ENCODE data around the gene PTPRT. TPM values are rescaled to one million over a fixed set of nuclear protein-coding genes. Genes with fewer than 3 reads are reported as not detected.

PTPRT gene
- total RNA-seq, 2 experiments from 2014 or later = not detected

- Mint-ChIP-seq H3K4me1 (no peaks in the 10 kb centered on the region), H3K36me3 (ENCODE audit: low read depth) (no peaks in the 10 kb centered on the region), H3K27ac (no peak overlapping the region), H3K9me3 (no peaks in the 10 kb centered on the region), H3K4me3 (no peak overlapping the region), H3K27me3 (no peaks in the 10 kb centered on the region)
- CTCF ChIA-PET = no interaction called here
- DNase-seq = no peak
- POLR2A ChIA-PET = no interaction called here
Observed at GRCh38 chr20:42373049-42373448, 816.7 kb downstream of the PTPRT start.

DNA sequence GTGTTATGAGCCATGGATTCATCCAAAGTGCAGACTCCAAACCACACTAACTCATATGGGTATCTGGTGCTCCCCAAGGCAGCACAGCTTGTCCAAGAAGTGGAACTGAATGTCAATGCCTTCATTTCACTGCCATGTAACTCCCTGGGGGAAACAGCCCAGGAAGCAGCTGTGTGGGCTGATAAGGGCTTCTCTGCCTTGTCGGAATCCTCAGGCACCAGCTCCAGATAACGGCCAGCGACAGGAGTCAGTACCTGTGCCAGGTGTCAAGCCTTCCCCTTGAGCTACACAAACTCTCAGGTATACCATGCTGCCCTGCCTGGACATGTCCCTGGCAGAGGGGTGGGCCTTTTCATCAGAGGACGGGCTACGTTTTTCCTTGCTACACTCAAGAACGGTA lies 819.6 kb downstream of the PTPRT start:
- Mint-ChIP-seq H3K4me1 (no peaks in the 10 kb centered on the region), H3K36me3 (ENCODE audit: low read depth) (no peaks in the 10 kb centered on the region), H3K27ac (no peak overlapping the region), H3K9me3 (peaks cover 2% of the 10 kb centered on the region), H3K27me3 (no peaks in the 10 kb centered on the region), H3K4me3 (no peak overlapping the region)
- ChIA-PET POLR2A (no interaction called here), CTCF (no interaction called here)
- DNase-seq = no peak

DNA sequence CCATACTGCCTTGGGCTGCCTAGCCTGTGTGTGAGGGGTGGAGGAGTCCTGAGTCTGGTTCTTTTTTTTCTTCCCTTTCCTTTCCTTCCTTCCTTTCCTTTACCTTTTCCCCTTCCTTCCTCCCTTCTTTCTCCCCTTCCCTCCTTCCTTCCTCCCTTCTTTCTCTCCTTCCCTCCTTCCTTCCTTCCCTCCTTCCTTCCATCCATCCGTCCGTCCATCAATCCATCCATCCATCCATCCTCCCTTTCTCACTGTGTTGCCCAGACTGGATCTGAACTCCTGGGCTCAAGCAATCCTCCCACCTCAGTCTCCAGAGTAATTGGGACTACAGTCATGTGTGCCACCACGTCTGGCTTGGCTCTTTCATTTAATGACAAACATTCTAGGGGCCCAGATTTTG lies 820.8 kb downstream of the PTPRT start:
- Mint-ChIP-seq H3K9me3 (peaks cover 2% of the 10 kb centered on the region), H3K27ac (no peak overlapping the region), H3K4me3 (no peak overlapping the region), H3K36me3 (ENCODE audit: low read depth) (no peaks in the 10 kb centered on the region), H3K4me1 (no peaks in the 10 kb centered on the region), H3K27me3 (no peaks in the 10 kb centered on the region)
- POLR2A ChIA-PET = no interaction called here
- CTCF ChIA-PET = no interaction called here
- DNase-seq = no peak

DNA sequence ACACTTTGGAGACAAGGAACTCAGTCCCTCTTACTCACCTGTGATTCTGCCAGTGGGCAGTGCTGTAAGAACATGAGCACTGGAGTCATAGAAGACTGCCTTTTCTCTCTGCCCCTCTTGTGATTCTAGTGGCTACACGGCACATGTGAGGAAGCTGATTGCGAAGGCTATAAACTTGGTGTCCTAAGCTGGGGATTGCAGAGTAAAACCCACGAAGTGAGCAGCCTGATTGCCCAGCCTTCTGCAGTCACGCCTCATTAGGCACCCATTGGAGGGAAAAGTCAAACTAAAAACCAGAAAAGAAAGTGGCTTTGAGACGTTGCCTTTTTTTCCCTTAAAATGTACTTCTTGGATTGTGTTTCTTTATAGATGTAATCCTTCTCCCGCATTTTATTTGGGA lies 823.1 kb downstream of the PTPRT start:
- Mint-ChIP-seq H3K27me3 (no peaks in the 10 kb centered on the region), H3K4me3 (no peak overlapping the region), H3K36me3 (ENCODE audit: low read depth) (no peaks in the 10 kb centered on the region), H3K9me3 (peaks cover 6% of the 10 kb centered on the region), H3K27ac (no peak overlapping the region), H3K4me1 (no peaks in the 10 kb centered on the region)
- ChIA-PET POLR2A (no interaction called here), CTCF (no interaction called here)
- DNase-seq = no peak

GRCh38 chr20:42364446-42364845 lies 825.3 kb downstream of the PTPRT start:
- H3K36me3 Mint-ChIP-seq (ENCODE audit: low read depth) = no peaks in the 10 kb centered on the region
- no peak overlapping the region for H3K4me3 Mint-ChIP-seq
- peaks cover 6% of the 10 kb centered on the region for H3K9me3 Mint-ChIP-seq
- ChIA-PET CTCF (no interaction called here), POLR2A (no interaction called here)
- H3K27me3 Mint-ChIP-seq = no peaks in the 10 kb centered on the region
- no peak overlapping the region for H3K27ac Mint-ChIP-seq
- no peak for DNase-seq
- no peaks in the 10 kb centered on the region for H3K4me1 Mint-ChIP-seq

DNA sequence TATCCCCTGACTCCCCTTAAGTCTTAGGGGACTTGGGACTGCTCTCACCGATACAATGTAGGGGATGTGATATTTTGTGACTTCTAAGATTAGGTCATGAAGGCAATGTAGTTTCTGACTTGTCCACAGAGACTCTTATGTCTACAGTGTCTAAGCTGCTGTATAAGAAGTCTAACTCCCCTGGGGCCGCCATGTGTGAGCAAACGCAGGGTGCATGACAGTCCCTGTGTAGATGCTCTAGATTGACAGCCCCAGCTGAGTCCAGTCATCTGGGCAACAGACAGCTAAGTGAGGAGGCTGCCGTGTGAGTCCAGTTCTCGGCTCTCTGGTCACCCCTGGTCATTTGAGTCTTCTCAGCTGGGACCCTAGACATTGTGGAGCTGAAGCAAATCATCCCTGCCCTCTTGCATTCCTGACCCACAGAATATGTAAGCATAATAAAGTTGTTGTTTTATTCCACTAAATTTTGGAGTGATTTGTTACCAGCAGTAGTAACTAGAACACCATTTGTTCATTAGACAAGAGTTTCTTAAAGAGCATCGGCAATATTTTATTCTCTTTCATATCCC lies 828.2 kb downstream of the PTPRT start:
- peaks cover 8% of the 10 kb centered on the region for H3K9me3 Mint-ChIP-seq
- no peak for DNase-seq
- no peaks in the 10 kb centered on the region for H3K27me3 Mint-ChIP-seq
- no peaks in the 10 kb centered on the region for H3K4me1 Mint-ChIP-seq
- no peak overlapping the region for H3K27ac Mint-ChIP-seq
- H3K4me3 Mint-ChIP-seq = no peak overlapping the region
- ChIA-PET POLR2A (no interaction called here), CTCF (no interaction called here)
- no peaks in the 10 kb centered on the region for H3K36me3 Mint-ChIP-seq (ENCODE audit: low read depth)

GRCh38 chr20:42360621-42361020 lies 829.1 kb downstream of the PTPRT start:
- H3K27ac Mint-ChIP-seq = no peak overlapping the region
- H3K9me3 Mint-ChIP-seq = peaks cover 11% of the 10 kb centered on the region
- H3K36me3 Mint-ChIP-seq (ENCODE audit: low read depth) = no peaks in the 10 kb centered on the region
- H3K27me3 Mint-ChIP-seq = no peaks in the 10 kb centered on the region
- H3K4me3 Mint-ChIP-seq = no peak overlapping the region
- H3K4me1 Mint-ChIP-seq = no peaks in the 10 kb centered on the region
- CTCF ChIA-PET = no interaction called here
- POLR2A ChIA-PET = no interaction called here
- no peak for DNase-seq

DNA sequence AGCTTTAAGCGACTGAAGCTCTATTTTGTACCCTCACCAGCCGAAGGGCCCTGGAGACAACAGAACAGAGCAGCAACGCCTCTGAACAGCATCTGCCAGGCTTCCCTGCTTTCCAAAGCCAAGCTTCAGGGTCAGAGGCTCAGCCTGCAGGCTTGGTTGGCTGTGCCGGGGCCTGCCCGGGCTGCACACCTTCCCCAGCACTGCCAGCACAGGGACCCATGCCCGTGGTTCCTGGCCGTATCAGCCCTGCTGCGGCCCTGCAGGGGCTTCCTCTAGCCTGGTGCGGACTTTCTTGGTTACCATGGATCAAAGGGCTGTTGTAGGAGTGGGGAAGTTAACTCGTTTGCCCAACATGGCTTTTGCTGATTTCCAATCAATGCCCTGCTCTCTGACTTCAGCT lies 830.1 kb downstream of the PTPRT start:
- DNase-seq = no peak
- no peak overlapping the region for H3K4me3 Mint-ChIP-seq
- H3K27me3 Mint-ChIP-seq = no peaks in the 10 kb centered on the region
- ChIA-PET POLR2A (no interaction called here), CTCF (no interaction called here)
- no peaks in the 10 kb centered on the region for H3K4me1 Mint-ChIP-seq
- no peak overlapping the region for H3K27ac Mint-ChIP-seq
- no peaks in the 10 kb centered on the region for H3K36me3 Mint-ChIP-seq (ENCODE audit: low read depth)
- H3K9me3 Mint-ChIP-seq = peaks cover 11% of the 10 kb centered on the region

DNA sequence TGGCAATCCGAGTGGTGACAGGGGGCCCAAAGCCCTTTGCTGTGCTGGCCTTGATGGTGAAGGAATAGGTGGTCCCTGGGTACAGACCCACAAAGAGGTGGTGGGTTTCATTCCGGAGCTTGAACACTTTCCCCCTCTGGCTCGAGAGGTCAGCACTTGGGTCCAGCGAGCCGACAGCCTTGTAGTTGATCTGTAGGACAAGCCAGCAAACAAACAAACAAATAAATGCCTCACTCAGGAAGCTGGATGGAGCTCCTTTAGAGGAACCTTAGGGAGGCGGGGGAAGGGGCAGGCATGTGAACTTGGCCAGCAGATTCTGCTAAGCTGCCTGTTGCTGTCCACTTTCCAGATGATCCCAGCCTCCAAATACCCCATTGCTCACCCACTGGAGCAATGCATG lies 837.6 kb downstream of the PTPRT start:
- no peak for DNase-seq
- CTCF ChIA-PET = no interaction called here
- Mint-ChIP-seq H3K27ac (no peak overlapping the region), H3K36me3 (ENCODE audit: low read depth) (no peaks in the 10 kb centered on the region), H3K9me3 (peaks cover 17% of the 10 kb centered on the region), H3K4me3 (no peak overlapping the region), H3K4me1 (no peaks in the 10 kb centered on the region), H3K27me3 (no peaks in the 10 kb centered on the region)
- POLR2A ChIA-PET = no interaction called here

- CTCF ChIA-PET = no interaction called here
Observed at GRCh38 chr20:42350521-42350920, 839.2 kb downstream of the PTPRT start.

DNA sequence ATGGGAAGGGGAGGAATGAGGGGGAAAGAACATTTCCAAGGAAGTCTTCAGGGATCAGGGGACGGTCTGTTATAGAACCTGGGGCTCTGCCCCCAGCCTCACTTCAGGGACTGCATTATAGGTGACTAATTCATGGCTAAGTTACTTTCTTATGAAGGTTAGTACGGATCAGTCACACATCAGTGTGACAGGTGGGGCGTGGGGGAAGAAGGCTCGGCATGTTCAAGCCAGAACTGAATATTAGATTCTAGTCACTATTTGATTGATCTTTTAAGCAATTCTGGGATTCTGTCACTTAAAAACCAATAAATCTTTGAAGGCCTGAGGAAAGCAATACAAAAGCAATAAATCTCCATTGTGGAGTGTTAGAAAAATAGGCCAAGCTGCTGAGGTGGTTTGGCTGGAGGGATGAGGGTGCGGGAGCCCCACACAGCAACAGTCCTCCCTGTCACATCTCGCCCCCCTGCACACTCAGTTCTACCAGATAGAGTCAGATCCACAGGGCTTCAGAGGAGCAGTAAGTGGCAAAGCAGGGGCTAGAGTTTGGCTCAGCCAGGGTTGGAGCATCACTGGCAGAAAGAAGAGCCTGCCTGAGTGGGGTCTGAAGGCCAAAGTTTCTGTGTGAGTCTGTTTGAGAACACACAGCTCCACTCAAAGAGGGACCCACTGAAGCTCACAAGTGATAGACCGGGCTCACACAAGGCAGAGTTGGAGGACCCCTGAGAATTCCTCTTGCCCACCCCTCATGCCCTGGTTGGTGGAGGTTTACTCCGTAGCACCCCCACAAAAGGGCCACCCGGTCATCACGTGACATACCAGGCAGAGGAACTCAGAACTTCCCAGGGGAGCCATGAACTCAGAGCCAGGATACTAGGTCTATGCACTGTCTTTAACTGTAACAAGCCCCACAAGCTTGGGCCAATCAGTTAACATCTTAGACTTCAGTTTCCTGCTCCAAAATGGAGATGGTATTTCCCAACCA lies 843.2 kb downstream of the PTPRT start:
- H3K4me3 Mint-ChIP-seq = no peak overlapping the region
- no peak for DNase-seq
- no peaks in the 10 kb centered on the region for H3K36me3 Mint-ChIP-seq (ENCODE audit: low read depth)
- H3K27me3 Mint-ChIP-seq = no peaks in the 10 kb centered on the region
- ChIA-PET POLR2A (no interaction called here), CTCF (no interaction called here)
- no peak overlapping the region for H3K27ac Mint-ChIP-seq
- H3K4me1 Mint-ChIP-seq = no peaks in the 10 kb centered on the region
- H3K9me3 Mint-ChIP-seq = peaks cover 13% of the 10 kb centered on the region

More at GRCh38 chr20:42350521-42350920, 839.2 kb downstream of the PTPRT start:
- POLR2A ChIA-PET = no interaction called here
- Mint-ChIP-seq H3K27ac (no peak overlapping the region), H3K4me1 (no peaks in the 10 kb centered on the region), H3K27me3 (no peaks in the 10 kb centered on the region), H3K9me3 (peaks cover 15% of the 10 kb centered on the region), H3K4me3 (no peak overlapping the region), H3K36me3 (ENCODE audit: low read depth) (no peaks in the 10 kb centered on the region)
- DNase-seq = no peak

DNA sequence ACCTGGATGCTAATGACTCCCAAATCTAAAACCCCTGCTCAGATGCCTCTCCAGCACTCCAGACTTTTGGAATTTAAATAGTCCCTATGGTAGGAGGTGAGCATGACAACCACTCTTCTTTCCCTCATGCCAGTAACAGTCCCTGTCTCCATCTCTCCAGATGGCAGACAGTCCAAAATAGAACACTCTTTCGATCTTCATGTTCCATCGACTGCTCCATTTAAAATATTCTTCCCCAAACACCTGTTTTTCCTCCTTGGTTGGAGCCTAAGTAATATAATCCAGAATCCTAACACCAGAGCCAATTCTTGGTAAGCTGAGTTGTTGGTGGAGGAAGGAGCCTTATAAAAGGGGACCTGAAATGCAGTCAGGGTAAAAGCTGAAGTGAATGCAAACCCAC lies 848.1 kb downstream of the PTPRT start:
- H3K9me3 Mint-ChIP-seq = peaks cover 5% of the 10 kb centered on the region
- no peaks in the 10 kb centered on the region for H3K27me3 Mint-ChIP-seq
- H3K4me3 Mint-ChIP-seq = no peak overlapping the region
- CTCF ChIA-PET = no interaction called here
- H3K27ac Mint-ChIP-seq = no peak overlapping the region
- no peaks in the 10 kb centered on the region for H3K4me1 Mint-ChIP-seq
- DNase-seq = no peak
- no peaks in the 10 kb centered on the region for H3K36me3 Mint-ChIP-seq (ENCODE audit: low read depth)
- POLR2A ChIA-PET = no interaction called here

DNA sequence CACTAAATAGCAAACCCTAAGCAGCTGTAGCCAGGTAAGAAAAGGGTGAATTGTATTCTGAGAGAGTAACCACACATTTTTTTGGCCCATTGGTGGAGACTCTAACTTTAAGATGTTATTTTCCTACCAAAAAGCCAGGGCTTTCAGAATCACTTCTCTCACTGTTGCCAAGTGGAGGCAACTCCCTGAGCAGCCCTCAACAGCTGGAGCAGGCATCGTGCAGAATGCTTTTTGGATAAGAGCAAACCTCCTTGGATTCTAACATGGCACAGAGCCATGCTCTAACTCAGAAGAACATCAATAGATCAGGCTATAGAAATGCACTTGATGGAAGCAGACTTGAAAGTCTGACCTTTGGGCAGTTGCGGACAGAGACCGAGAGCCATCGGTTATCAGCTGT lies 849.3 kb downstream of the PTPRT start:
- H3K27ac Mint-ChIP-seq = no peak overlapping the region
- ChIA-PET POLR2A (no interaction called here), CTCF (no interaction called here)
- no peaks in the 10 kb centered on the region for H3K36me3 Mint-ChIP-seq (ENCODE audit: low read depth)
- H3K4me1 Mint-ChIP-seq = no peaks in the 10 kb centered on the region
- no peaks in the 10 kb centered on the region for H3K9me3 Mint-ChIP-seq
- no peak for DNase-seq
- no peak overlapping the region for H3K4me3 Mint-ChIP-seq
- H3K27me3 Mint-ChIP-seq = no peaks in the 10 kb centered on the region

Measured in activated CD4-positive, alpha-beta memory T cell treated with anti-CD3 and anti-CD28 coated beads, Interleukin-2, amount 10 ng/mL, durations not matched to agents 7 days and 5 days (primary cell).